HTERT RPE-1 (cell line): ENCODE measurements around the gene OR52H1.
"Not testable (repeated sequence)": the region's sequence is repeated elsewhere in the genome, so short reads cannot be mapped to it uniquely, and the experiment has no call there.

Experiments used
- in situ Hi-C: fragments of 300-500 bp; cut with MboI; formaldehyde crosslinking; loops from 4 replicates; pipeline ENCODE4 v1.14.3; 2020; ENCODE audit warnings: low sequenced_read_pairs

Gene OR52H1

DNA sequence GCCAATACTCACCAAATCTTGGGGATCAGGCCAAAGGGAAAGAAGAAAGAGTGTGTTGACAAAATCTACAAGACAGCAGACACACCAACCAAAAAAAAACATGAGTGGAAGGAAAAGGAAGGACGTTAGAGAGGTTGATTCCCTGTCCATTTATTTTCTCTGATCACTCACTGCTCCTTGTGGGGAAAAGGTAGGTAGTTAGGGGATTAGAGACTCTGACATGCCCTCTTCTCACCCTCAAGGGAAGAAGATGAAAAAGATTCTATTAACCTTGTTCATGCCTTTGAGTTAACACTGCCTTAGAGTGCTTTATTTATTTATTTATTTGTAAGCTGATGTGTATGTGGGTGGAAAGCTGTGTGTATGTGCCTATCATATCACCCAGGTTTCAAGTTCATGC is at the start of gene OR52H1:
OR52H1 (minus strand) TSS at position 101 of the 400 bp plus-strand sequence. CDS start 3,035 bp downstream, outside the sequence.
- in situ Hi-C loops = no loop called here

DNA sequence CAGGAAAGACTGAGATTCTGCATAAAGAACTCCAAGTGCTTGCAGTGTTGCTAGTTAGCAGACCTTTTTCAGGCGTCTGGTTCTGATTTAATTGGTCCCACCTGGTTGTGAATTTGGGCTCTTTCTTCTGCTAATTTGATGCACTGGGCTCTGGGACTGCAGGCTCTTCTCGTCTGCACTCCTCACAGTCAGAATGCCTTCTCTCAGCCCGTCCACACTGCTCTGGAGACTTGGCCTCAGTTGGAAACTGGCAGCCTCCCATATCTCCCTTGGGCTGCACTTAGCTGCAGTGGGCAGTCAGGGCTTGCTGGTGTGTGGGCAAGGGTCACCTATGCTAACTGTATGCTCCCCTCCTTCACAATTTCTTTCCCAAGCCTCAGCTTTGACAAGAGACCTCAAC is 49.6 kb upstream of the OR52H1 start:
- in situ Hi-C loops = no loop called here

DNA sequence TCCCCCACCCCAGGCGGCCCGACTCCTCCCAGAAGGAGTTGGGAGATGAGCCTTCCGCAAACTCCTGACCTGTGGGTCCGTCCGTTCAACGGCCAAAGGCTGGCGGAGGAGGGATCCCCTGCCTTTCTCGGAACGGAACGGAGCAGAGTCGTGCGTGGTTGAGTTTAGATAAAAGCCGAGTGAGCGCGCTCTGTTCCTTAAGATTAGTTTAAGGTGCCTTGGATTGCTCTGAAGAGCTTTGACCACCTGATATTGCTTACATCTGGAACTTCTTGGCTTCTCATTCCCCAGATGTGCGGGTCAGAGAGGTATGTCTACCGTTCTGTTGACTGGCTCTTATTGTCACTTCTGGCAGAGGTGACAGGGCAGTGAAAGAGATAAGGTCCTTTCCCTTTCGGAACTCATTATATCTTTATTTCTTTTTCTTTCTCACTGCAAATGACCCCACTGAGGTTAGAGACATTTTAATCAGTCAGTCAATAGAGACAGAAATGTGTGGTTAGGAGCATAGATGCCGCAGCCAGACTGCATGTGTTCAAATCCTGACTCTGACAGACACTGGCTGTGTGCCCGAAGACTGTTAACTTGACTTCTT is 48.4 kb upstream of the OR52H1 start, which contains the start of gene TRIM6:
TRIM6 (plus strand) TSS at position 31 of the 595 bp plus-strand sequence; CDS start at position 292, 261 bp downstream.
- in situ Hi-C loops = no loop called here

DNA sequence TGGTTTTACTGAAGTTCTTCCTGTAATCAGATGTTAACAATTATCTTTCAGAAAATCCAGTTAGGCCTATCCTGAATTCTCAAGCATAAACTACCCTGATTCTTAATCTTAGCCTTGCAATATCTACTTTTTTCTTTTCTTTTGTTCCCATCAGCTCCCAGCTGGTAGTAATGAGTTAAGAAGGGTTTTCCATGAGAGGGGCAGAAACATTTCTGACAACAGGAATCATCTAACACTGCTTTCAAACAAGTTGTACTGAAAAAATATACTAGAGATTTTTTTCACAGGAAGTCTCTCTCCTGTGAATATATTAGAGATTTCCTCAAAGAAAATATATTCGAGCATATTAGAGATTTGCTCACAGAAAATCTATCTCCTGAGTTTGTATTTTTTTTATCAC is 44.8 kb upstream of the OR52H1 start:
- in situ Hi-C loops = no loop called here

DNA sequence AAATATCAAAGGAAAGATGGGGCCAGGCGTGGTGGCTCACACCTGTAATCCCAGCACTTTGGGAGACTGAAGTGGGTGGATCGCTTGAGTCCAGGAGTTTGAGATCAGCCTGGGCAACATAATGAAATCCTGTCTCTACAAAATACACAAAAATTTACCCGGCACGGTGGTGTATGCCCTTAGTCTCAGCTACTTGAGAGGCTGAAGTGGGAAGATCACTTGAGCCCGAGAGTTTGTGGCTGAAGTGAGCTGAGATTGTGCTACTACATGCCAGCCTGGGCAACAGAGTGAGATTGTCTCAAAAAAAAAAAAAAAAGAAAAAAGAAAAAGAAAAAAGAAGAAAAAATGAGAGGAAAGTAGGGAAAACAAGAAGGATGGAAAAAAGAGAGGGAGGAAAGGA is 44.3 kb upstream of the OR52H1 start:
- in situ Hi-C loops = no loop called here

DNA sequence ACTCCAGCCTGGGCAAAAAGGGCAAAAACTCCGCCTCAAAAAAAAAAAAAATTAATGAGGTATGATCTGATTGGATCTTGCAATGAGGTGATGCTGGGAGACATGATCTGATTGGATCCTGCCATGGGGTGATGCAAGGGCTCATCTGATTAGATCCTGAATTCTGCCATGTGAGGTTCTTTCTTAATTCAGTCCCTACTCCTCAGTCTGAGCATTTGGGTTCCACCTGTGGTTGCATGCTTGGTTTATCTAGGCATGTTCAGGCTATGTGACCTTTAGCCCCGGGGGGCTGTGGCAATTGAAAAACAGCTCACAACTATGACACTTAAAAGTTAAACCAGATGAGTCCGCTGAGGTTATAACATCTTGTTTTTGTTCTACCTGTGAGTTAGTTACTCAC is 43.3 kb upstream of the OR52H1 start:
- in situ Hi-C loops = no loop called here

DNA sequence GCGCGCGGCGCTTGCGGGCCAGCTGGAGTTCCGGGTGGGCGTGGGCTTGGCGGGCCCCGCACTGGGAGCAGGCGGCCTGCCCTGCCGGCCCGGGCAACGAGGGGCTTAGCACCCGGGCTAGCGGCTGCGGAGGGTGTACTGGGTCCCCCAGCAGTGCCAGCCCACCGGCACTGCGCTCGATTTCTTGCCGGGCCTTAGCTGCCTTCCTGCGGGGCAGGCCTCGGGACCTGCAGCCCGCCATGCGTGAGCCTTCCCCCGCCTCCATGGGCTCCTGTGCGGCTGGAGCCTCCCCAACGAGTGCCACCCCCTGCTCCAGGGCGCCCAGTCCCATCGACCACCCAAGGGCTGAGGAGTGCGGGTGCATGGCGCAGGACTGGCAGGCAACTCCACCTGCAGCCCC is 41.6 kb upstream of the OR52H1 start:
- in situ Hi-C loops = not testable (repeated sequence)

DNA sequence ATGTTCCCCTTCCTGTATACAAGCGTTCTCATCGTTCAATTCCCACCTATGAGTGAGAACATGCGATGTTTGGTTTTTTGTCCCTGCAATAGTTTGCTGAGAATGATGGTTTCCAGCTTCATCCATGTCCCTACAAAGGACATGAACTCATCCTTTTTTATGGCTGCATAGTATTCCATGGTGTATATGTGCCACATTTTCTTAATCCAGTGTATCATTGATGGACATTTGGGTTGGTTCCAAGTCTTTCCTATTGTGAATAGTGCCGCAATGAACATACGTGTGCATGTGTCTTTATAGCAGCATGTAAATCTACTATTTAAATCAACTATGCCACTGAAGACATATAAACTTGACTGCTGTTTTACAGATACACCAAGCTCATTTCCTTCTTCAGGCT is 36.1 kb upstream of the OR52H1 start:
- in situ Hi-C loops = not testable (repeated sequence)

DNA sequence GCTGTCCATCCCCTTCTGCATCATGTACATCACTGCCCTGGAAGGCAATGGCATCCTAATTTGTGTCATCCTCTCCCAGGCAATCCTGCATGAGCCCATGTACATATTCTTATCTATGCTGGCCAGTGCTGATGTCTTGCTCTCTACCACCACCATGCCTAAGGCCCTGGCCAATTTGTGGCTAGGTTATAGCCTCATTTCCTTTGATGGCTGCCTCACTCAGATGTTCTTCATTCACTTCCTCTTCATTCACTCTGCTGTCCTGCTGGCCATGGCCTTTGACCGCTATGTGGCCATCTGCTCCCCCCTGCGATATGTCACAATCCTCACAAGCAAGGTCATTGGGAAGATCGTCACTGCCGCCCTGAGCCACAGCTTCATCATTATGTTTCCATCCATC is 32.7 kb upstream of the OR52H1 start:
- in situ Hi-C loops = no loop called here

DNA sequence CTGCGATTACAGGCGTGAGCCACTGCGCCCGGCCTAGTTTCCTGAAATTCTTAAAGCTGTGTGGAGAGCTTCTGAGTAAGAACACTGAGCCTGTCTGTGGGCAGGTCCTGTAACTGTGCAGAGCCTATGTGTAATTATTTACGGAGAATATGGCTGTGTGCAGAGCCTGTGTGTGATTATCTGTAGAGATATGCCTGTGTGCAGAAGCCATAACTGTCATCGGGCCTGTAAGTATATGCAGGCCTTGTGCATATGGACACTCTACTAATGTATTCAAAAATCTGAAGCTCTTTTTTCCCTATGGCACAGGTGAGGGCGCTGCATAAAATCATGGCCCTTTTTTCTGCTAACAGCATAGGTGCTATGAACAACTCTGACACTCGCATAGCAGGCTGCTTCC is 32.2 kb upstream of the OR52H1 start, which contains the start of gene OR52B6:
OR52B6 (plus strand) TSS at position 301 of the 400 bp plus-strand sequence; CDS start at position 301, 0 bp downstream.
- in situ Hi-C loops = no loop called here

DNA sequence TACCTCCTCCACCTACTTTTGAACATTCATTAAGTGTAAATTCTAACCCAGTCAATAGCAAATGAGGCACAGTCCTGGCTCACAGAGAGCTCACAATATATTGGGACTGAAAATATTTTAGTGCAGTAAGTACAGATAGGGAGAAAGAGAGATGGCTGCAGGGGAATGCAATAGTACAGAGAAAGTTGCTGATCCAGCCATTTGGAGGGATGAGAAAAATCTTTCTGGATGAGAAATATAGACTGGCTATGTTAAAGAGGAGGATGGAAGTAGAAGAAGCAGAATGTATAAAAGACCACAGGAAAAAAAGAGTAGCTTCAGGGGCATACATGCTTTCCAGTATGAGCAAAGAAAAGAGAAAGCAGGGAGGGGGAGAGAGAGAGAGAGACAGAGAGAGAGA is 28.8 kb upstream of the OR52H1 start:
- in situ Hi-C loops = no loop called here

DNA sequence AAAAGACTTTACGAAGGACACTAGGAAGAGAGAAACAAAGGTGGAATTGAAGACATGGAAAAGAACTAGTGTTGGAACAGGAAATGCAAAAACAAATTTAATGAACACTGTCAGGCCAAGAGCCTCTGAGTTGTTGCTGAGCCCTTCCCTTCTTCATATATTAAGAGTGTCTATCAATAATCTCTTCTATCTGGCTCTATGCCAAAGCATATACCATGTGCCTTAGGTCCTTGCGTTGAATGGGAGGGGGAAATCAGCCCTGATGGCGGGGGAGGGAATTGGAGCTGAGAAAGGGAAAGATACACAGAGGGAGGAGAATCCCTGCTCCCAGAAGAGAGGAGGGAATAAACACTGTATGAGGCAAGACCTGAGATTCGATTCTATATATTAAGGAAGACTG is 26.8 kb upstream of the OR52H1 start:
- in situ Hi-C loops = no loop called here

DNA sequence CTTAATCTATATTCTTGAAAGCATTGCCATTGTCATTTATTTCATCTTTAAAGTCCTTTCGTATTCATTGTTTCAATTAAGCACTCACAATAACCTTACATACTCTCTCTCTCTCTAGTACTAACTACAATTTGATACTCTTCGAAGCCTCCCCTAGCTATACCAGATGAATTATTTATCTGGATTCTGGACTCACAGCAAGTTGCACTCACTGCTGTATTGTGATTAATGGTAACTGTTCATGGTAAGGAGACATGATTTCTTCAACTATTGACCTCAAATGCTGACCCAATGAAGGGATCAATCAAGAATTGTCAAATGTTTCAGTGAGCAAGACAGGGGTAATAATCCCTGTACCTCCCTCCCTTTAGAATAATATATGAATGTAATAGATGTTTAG is 26.3 kb upstream of the OR52H1 start:
- in situ Hi-C loops = no loop called here

DNA sequence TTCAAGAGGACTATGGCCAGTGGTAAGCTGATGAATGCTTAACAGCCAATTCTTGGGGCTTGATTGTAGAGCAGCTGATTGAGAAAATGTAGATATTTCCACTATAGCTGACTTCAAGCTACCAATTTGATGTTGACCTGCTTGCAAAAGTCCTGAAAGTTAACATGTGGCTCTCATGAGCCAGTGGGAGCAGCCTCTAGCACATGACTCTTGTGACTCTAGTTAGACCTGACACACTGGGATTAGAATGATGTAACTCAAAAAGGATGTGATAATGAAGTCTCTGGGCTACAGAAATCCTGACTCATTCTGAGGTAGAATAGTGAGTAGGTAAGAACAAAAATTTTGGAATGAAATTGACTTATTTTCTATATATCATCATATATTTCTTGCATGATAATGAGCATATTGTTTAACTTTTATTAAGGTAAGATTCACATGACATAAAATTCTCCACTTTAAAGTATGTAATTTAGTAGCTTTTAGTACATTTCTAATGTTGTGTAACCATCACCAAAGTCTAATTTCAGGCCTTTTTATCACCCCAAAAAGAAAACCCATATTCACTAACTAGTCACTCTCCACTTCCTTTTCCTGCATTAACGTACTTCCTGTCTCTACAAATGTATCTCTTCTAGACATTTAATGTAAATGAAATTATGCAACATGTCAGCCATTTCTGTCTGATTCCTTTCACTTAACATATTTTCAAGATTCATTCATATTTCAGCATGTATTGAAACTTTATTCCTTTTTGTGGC is 16.1 kb upstream of the OR52H1 start:
- in situ Hi-C loops = no loop called here

DNA sequence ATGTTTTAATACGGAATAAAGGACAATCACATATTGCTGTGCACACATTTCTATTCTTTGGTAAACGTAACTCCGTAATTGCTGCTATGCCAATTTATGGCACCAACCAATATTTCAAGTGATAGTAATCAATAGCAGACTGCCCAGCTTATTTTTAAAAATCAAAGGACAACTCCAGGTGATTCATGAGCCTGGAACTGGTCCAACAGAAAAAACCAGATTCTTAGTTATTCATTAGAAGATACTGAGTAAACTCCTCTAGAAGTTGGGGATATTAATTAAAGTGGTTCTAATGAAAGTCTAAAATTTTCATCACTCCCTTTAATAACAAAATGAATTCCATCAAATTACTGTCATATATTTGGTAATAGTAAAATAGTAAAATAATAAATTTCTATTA is 9.4 kb upstream of the OR52H1 start:
- in situ Hi-C loops = no loop called here

DNA sequence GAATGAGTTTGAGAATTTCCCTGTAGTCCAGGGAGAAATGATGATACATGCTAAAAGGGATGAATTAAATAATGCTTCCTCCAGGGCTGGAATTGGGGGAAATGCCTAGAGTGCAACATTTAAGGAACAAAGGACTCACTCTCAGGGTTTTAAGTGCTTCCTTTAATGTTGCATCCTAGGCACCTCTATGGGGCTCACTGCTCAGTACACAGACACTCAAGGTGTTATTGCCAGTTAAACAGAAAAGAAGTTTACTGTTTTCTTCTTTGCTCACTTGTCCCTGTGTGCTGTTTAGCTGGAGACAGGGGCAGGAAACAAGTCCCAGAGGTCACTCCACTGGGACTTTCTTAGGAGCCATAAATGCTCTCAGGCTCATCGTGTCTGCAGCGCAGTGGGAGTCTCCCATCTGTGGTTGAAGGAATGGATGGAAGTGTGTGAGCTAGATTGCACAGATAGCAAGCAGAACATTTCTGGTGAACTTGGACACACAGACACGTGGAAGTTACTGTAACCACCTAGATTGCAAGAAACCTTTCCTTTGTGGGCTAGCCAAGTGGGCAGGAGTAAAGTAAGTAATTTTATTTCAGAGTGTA is 8.4 kb upstream of the OR52H1 start:
- in situ Hi-C loops = no loop called here

DNA sequence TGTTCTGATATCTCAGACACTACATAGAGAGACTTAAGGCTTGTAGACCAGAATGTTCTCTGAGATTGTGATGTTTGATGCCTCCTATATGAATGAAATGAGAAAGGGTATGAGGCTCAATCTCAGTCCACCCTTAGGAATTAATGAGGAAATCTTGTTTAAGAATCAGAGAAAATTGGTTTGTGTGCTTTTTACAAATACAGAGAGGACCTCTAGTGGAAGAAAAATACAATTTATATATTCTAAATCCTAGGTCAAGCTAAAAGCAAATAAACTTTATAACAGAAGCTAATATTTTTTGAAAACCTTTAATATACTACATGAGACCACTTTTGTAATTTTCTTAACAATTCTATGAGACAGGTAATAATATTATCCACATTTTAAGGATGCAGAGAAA is 5.0 kb upstream of the OR52H1 start:
- in situ Hi-C loops = no loop called here

DNA sequence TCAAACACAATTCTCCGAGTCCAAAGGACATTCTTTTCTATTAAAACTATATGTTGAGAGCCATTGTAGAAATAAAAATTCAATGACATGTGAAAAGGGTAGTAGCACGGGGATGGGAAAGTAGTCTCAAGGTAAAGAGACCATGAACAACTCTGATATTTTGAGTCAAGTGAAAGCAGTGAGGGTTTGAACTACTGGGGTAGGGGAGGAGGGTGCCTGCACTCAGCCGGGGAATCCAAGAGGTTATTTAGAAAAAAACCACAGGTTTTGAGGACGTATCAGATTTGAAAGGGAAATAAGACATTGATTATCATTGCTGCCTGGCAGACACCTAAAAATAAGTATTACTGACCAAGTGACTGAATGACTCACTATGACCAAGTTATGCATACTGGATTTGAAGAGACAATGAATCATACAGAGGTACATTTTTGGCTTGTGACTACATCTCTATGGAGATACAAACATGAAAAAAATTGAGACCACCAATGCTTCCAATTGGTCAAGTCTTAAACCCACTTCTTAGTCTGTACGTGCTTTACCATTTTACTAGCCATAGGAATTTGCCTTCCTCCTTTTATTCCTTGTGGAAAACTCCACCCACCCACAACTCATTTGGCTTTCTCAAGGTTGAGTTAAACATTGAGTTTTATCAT is 2.2 kb upstream of the OR52H1 start:
- in situ Hi-C loops = no loop called here

DNA sequence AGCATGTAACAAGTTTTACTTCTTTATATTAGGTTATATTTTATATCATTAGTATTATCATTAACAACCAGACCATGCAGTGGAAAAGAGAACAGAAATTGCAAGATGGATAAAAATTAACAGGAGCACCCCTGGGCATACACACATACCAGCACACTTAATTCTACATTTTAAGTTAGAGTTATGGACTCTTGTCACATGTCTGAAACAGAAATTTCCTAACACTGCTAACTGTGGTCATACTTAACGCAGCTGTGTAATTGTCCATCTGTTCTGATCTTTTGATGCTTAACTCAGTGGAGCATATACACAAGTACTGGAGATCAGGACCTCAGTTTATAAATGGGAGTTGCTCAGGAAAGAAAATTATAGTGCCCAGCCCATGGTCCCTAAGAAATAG is 358 bp downstream of the OR52H1 start:
- in situ Hi-C loops = no loop called here

DNA sequence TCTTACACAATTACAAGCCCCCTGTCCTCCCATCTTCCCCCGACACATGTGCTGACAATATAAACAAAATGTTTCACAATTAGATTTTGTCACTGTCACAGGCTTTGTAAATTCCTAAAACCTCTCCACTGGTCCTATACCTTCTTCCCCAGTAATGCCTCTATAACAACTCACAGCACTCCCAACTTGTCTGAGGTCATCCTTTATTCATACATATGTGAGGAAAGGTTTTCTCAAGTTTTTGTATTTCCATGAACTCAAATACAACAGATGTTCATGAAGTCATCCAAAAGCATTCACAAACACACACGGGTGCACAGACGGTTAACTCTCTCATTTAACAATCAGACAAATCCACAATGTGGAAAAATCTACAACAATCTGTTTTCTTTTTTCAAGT is 1.9 kb downstream of the OR52H1 start:
- in situ Hi-C loops = no loop called here

DNA sequence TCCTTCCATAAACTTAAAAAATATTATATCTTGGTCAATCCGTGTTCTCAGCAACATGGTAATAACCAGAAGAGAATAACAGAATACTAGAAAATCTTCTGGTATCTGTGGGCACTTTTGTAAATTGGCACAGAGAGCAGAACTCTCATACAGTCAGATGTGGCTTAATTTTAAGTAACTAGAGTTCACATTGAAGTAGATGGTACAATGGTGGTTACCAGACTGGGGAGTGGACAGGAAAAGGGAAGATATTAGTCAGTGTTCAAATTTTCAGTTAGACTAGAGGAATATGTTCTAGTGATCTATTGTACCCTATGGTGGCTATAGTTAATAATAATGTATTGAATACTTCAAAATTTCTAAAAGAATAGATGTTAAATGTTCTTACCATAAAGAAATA is 6.9 kb downstream of the OR52H1 start:
- in situ Hi-C loops = no loop called here

DNA sequence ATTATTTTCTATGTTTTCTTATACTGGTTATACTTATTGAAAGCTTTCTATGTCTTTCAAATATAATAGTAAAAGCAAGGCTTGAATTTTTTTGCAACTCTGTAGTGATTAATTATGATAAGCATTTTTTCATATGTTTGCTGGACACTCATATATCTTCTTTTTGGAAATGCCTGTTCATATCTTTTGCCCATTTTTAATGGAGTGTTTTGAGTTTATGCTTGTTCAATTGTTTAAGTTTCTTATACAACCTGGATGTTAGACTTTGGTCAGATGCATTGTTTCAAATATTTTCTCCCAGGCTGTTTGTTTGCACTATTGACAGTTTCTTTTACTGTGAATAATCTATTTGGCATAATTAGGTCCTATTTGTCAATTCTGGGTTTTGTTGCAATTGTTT is 11.9 kb downstream of the OR52H1 start:
- in situ Hi-C loops = no loop called here
